HEK293 (cell line): ENCODE data around the gene ATP10D.

Source experiments
- ATF2 ChIP-seq: fragments of 450-650 bp; formaldehyde crosslinking; IDR thresholded peaks from 2 replicates; pipeline ENCODE4 v1.5.1; 2016; ENCODE audit warnings: missing biosample characterization, missing genetic modification characterization, low read depth
- CTCF ChIP-seq: fragments of 450-650 bp; formaldehyde crosslinking; IDR thresholded peaks from 2 replicates; pipeline ENCODE4 v1.5.1; 2016; ENCODE audit warnings: missing biosample characterization, missing genetic modification characterization
- PATZ1 ChIP-seq: fragments of 450-650 bp; formaldehyde crosslinking; IDR thresholded peaks from 2 replicates; pipeline ENCODE4 v1.5.1; 2016; ENCODE audit warnings: missing biosample characterization, missing genetic modification characterization
- PBX3 ChIP-seq: sonication (generic); formaldehyde crosslinking; IDR thresholded peaks from 2 replicates; pipeline ENCODE4 v1.8.1; 2022; ENCODE audit warnings: mild to moderate bottlenecking, moderate library complexity, missing genetic modification reagents
- PRDM1 ChIP-seq: fragments of 450-650 bp; formaldehyde crosslinking; IDR thresholded peaks from 2 replicates; pipeline ENCODE4; 2016; ENCODE audit warnings: missing biosample characterization, missing genetic modification characterization
- PRDM10 ChIP-seq: fragments of 450-650 bp; formaldehyde crosslinking; IDR thresholded peaks from 2 replicates; pipeline ENCODE4 v1.5.1; 2016; ENCODE audit warnings: missing biosample characterization, missing genetic modification characterization
- REST ChIP-seq: fragments of 450-650 bp; formaldehyde crosslinking; IDR thresholded peaks from 2 replicates; pipeline ENCODE4 v1.5.1; 2016; ENCODE audit warnings: missing biosample characterization, missing genetic modification characterization
- TCF7L2 ChIP-seq: IDR thresholded peaks from 2 replicates; pipeline ENCODE4 v1.6.1; 2011; ENCODE audit warnings: low read depth, mild to moderate bottlenecking, inconsistent platforms, low read length, moderate library complexity, borderline replicate concordance
- ZBTB20 ChIP-seq: fragments of 450-650 bp; formaldehyde crosslinking; IDR thresholded peaks from 2 replicates; pipeline ENCODE4 v1.5.1; 2016; ENCODE audit warnings: missing biosample characterization, missing genetic modification characterization
- ZFP41 ChIP-seq: fragments of 450-650 bp; formaldehyde crosslinking; IDR thresholded peaks from 2 replicates; pipeline ENCODE4 v1.5.1; 2016; ENCODE audit warnings: missing biosample characterization, missing genetic modification characterization, borderline replicate concordance
- ZNF132 ChIP-seq: fragments of 450-650 bp; formaldehyde crosslinking; IDR thresholded peaks from 2 replicates; pipeline ENCODE4 v1.5.1; 2017; ENCODE audit warnings: missing biosample characterization, missing genetic modification characterization, borderline replicate concordance
- ZNF248 ChIP-seq: fragments of 450-650 bp; formaldehyde crosslinking; IDR thresholded peaks from 2 replicates; pipeline ENCODE4 v1.5.1; 2017; ENCODE audit warnings: missing biosample characterization, missing genetic modification characterization
- ZNF510 ChIP-seq: fragments of 450-650 bp; formaldehyde crosslinking; IDR thresholded peaks from 2 replicates; pipeline ENCODE4 v1.5.1; 2018; ENCODE audit warnings: mild to moderate bottlenecking, missing genetic modification characterization, missing biosample characterization; ENCODE audit not compliant: insufficient replicate concordance

GRCh38 chr4:47543331-47543730 is 58.3 kb downstream of the ATP10D start:
- TF ChIP-seq CTCF (tag by site-specific recombination) = no peak
- TF ChIP-seq PRDM1 (tag by site-specific recombination) = no peak
- TF ChIP-seq ZBTB20 (tag by site-specific recombination) = no peak
- no peak for TF ChIP-seq PBX3 (CRISPR knock-in tag)
- TF ChIP-seq REST (tag by site-specific recombination) = no peak
- TF ChIP-seq ZNF132 = no peak
- no peak for TF ChIP-seq ZFP41
- TF ChIP-seq ZNF510 (tag by site-specific recombination) = no peak
- TF ChIP-seq ZNF248 (tag by site-specific recombination) = no peak
- TF ChIP-seq PRDM10 (tag by site-specific recombination) = no peak
- TF ChIP-seq PATZ1 (tag by site-specific recombination) = no peak
- TF ChIP-seq ATF2 = no peak
- no peak for TF ChIP-seq TCF7L2
